Skeletal muscle tissue (tissue), 4 donors: ENCODE results near the gene UBE2F. TPM values are rescaled to one million over a fixed set of nuclear protein-coding genes. Genes with fewer than 3 reads are reported as not detected.

Experiments
- H3K27ac ChIP-seq: one replicate; pipeline ENCODE4 v1.7.0; 2013; ENCODE audit warnings: mild to moderate bottlenecking, low read depth, low read length, inconsistent platforms
- H3K27me3 ChIP-seq, 3 donors: one replicate each; pipeline ENCODE4 v1.7.0; 2013; ENCODE audit warnings: low read length in 3 of 3; ENCODE audit not compliant: control insufficient read depth in 3 of 3, insufficient read depth in 3 of 3
- H3K36me3 ChIP-seq, 3 donors: one replicate each; pipeline ENCODE4 v1.7.0; 2013; ENCODE audit warnings: low read length in 3 of 3; ENCODE audit not compliant: control insufficient read depth in 3 of 3, insufficient read depth in 3 of 3
- H3K4me1 ChIP-seq, 3 donors: one replicate each; pipeline ENCODE4 v1.7.0; 2013; ENCODE audit warnings: low read length in 3 of 3, mild to moderate bottlenecking in 3 of 3; ENCODE audit not compliant: control insufficient read depth in 3 of 3, insufficient read depth in 3 of 3
- H3K4me3 ChIP-seq, 3 donors: one replicate each; pipeline ENCODE4 v1.7.0; 2013; ENCODE audit warnings: low read length in 3 of 3
- H3K9ac ChIP-seq, 3 donors: one replicate each; pipeline ENCODE4 v1.7.0; 2013; ENCODE audit warnings: low read length in 3 of 3, mild to moderate bottlenecking in 3 of 3, moderate library complexity in 2 of 3, low read depth in 1 of 3
- H3K9me3 ChIP-seq, 3 donors: one replicate each; pipeline ENCODE4 v1.7.0; 2013; ENCODE audit warnings: low read length in 3 of 3; ENCODE audit not compliant: control insufficient read depth in 3 of 3
- total RNA-seq: library from RNA; depleted of rRNA; stranded (reverse); fragments of >200 nt; gene quantifications from one replicate; pipeline ENCODE4 v1.2.3, GENCODE V29; 2014
- donor health status: Osteomylitis.

The UBE2F gene
- total RNA-seq, 1 donor from 2014 or later, result 33.4 TPM

GRCh38 chr2:238080518-238080917 is 113.7 kb downstream of the UBE2F start:
- Histone ChIP-seq H3K9ac (no peak overlapping the region), H3K27me3 (no peaks in the 10 kb centered on the region), H3K27ac (no peak overlapping the region), H3K4me3 (no peak overlapping the region), H3K36me3 (peaks cover 20 to 24% (median 23%) of the 10 kb centered on the region in 3 donors), H3K9me3 (no peaks in the 10 kb centered on the region), H3K4me1 (no peaks in the 10 kb centered on the region)

- Histone ChIP-seq H3K9me3 (no peaks in the 10 kb centered on the region), H3K27ac (no peak overlapping the region), H3K4me3 (no peak overlapping the region), H3K36me3 (peaks cover 20 to 24% (median 23%) of the 10 kb centered on the region in 3 donors), H3K27me3 (no peaks in the 10 kb centered on the region), H3K4me1 (no peaks in the 10 kb centered on the region), H3K9ac (no peak overlapping the region)
Observed at GRCh38 chr2:238081150-238081549, 114.3 kb downstream of the UBE2F start.

- no peak overlapping the region for H3K9ac ChIP-seq
- H3K4me3 ChIP-seq, result no peak overlapping the region
- no peaks in the 10 kb centered on the region for H3K27me3 ChIP-seq
- H3K36me3 ChIP-seq, result peaks cover 20 to 24% (median 23%) of the 10 kb centered on the region in 3 donors
- H3K4me1 ChIP-seq, result no peaks in the 10 kb centered on the region
- H3K9me3 ChIP-seq, result no peaks in the 10 kb centered on the region
- H3K27ac ChIP-seq, result no peak overlapping the region
Observed at GRCh38 chr2:238081561-238081960, 114.7 kb downstream of the UBE2F start.

- H3K9ac ChIP-seq, result no peak overlapping the region
- no peaks in the 10 kb centered on the region for H3K4me1 ChIP-seq
- no peak overlapping the region for H3K27ac ChIP-seq
- peaks cover 20 to 24% (median 23%) of the 10 kb centered on the region in 3 donors for H3K36me3 ChIP-seq
- no peak overlapping the region for H3K4me3 ChIP-seq
- H3K9me3 ChIP-seq, result no peaks in the 10 kb centered on the region
- H3K27me3 ChIP-seq, result no peaks in the 10 kb centered on the region
Observed at GRCh38 chr2:238082151-238082550, 115.3 kb downstream of the UBE2F start.

GRCh38 chr2:238082827-238083226 is 116.0 kb downstream of the UBE2F start:
- Histone ChIP-seq H3K27ac (no peak overlapping the region), H3K27me3 (no peaks in the 10 kb centered on the region), H3K4me1 (no peaks in the 10 kb centered on the region), H3K9ac (no peak overlapping the region), H3K36me3 (peaks cover 20 to 24% (median 23%) of the 10 kb centered on the region in 3 donors), H3K4me3 (no peak overlapping the region), H3K9me3 (no peaks in the 10 kb centered on the region)

GRCh38 chr2:238083919-238084318 is 117.1 kb downstream of the UBE2F start:
- Histone ChIP-seq H3K4me1 (no peaks in the 10 kb centered on the region), H3K4me3 (no peak overlapping the region), H3K9me3 (no peaks in the 10 kb centered on the region), H3K27me3 (no peaks in the 10 kb centered on the region), H3K9ac (no peak overlapping the region), H3K27ac (no peak overlapping the region), H3K36me3 (peaks cover 20 to 24% (median 23%) of the 10 kb centered on the region in 3 donors)

GRCh38 chr2:238084761-238085160 is 117.9 kb downstream of the UBE2F start:
- Histone ChIP-seq H3K4me1 (no peaks in the 10 kb centered on the region), H3K9ac (no peak overlapping the region), H3K9me3 (no peaks in the 10 kb centered on the region), H3K27ac (no peak overlapping the region), H3K36me3 (peaks cover 20 to 24% (median 23%) of the 10 kb centered on the region in 3 donors), H3K27me3 (no peaks in the 10 kb centered on the region), H3K4me3 (no peak overlapping the region)

GRCh38 chr2:238085899-238086298 is 119.1 kb downstream of the UBE2F start:
- Histone ChIP-seq H3K27ac (no peak overlapping the region), H3K4me1 (no peaks in the 10 kb centered on the region), H3K9ac (no peak overlapping the region), H3K36me3 (peaks cover 20 to 25% (median 24%) of the 10 kb centered on the region in 3 donors), H3K9me3 (no peaks in the 10 kb centered on the region), H3K4me3 (no peak overlapping the region), H3K27me3 (no peaks in the 10 kb centered on the region)

GRCh38 chr2:238087211-238087610 is 120.4 kb downstream of the UBE2F start:
- Histone ChIP-seq H3K36me3 (peaks cover 11 to 17% (median 16%) of the 10 kb centered on the region in 3 donors), H3K27ac (no peak overlapping the region), H3K4me1 (no peaks in the 10 kb centered on the region)

GRCh38 chr2:238090887-238091286 is 124.1 kb downstream of the UBE2F start:
- no peaks in the 10 kb centered on the region for H3K9me3 ChIP-seq
- no peak overlapping the region for H3K27ac ChIP-seq
- no peaks in the 10 kb centered on the region for H3K4me1 ChIP-seq
- no peaks in the 10 kb centered on the region for H3K27me3 ChIP-seq
- no peak overlapping the region for H3K4me3 ChIP-seq
- H3K36me3 ChIP-seq, result peaks cover 0 to 3% (median 2%) of the 10 kb centered on the region in 3 donors
- H3K9ac ChIP-seq, result no peak overlapping the region

More at GRCh38 chr2:238087211-238087610, 120.4 kb downstream of the UBE2F start:
- Histone ChIP-seq H3K9ac (no peak overlapping the region), H3K9me3 (no peaks in the 10 kb centered on the region), H3K27me3 (no peaks in the 10 kb centered on the region), H3K4me3 (no peak overlapping the region)
